ENCODE measurements around the gene TCP11L1.

Gene TCP11L1

DNA sequence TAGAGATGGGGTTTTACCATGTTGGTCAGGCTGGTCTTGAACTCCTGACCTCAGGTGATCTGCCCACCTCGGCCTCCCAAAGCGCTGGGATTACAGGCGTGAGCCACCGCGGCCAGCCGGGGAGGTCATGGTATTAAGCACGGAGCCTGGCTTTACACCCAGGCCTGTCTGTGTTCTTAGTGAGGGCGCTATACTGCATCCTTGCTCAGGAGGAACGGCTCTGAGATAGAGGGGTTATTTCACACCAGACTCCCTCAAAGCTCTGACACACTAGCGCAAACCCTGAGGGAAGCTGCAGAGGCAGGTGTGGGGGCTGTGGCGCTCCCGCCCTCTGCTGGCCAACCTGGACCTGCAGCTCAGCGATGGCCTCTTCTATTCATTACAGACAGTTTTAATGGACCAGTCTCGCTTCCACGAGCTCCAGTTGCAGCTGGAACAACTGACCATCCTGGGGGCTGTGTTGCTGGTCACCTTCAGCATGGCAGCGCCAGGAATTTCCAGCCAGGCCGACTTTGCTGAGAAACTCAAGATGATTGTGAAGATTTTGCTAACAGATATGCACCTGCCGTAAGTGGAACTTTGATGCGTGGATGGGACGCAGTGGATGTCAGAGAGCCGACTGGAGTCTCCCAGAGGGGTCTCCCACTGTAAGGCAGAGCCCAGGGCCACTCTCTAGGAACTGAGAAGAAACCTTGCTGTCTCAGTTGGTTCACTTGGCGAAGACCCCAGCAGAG lies 26.2 kb downstream of the TCP11L1 start:
- peaks cover 29 to 31% of the 10 kb centered on the region in 2 donors for H3K36me3 ChIP-seq (ENCODE audit: control insufficient read depth in 2 of 2, insufficient read depth in 2 of 2, low read length in 2 of 2)
- H3K4me3 ChIP-seq (ENCODE audit: low read length in 2 of 2), result no peak overlapping the region

GRCh38 chr11:33067294-33067693 lies 27.9 kb downstream of the TCP11L1 start:
- Histone ChIP-seq H3K9ac (ENCODE audit: low read length in 2 of 2) (no peak overlapping the region), H3K4me1 (ENCODE audit: control insufficient read depth, insufficient read depth, low read length) (peaks cover 23% of the 10 kb centered on the region), H3K27me3 (ENCODE audit: control insufficient read depth in 1 of 2, insufficient read depth in 2 of 2, low read length in 2 of 2) (no peaks in the 10 kb centered on the region), H3K36me3 (ENCODE audit: control insufficient read depth in 2 of 2, insufficient read depth in 2 of 2, low read length in 2 of 2) (peaks cover 34 to 39% of the 10 kb centered on the region in 2 donors), H3K4me3 (ENCODE audit: low read length in 2 of 2) (no peak overlapping the region), H3K9me3 (ENCODE audit: control insufficient read depth in 2 of 2, low read length in 2 of 2) (no peaks in the 10 kb centered on the region), H3K27ac (ENCODE audit: low read length) (no peak overlapping the region)

More for the DNA sequence above, 26.2 kb downstream of the TCP11L1 start:
- H3K27ac ChIP-seq (ENCODE audit: low read length), result no peak overlapping the region
- H3K4me1 ChIP-seq (ENCODE audit: control insufficient read depth, insufficient read depth, low read length), result peaks cover 34% of the 10 kb centered on the region
- no peak overlapping the region for H3K9ac ChIP-seq (ENCODE audit: low read length in 2 of 2)
- no peaks in the 10 kb centered on the region for H3K27me3 ChIP-seq (ENCODE audit: control insufficient read depth in 1 of 2, insufficient read depth in 2 of 2, low read length in 2 of 2)
- H3K9me3 ChIP-seq (ENCODE audit: control insufficient read depth in 2 of 2, low read length in 2 of 2), result no peaks in the 10 kb centered on the region

GRCh38 chr11:33068611-33069340 lies 29.4 kb downstream of the TCP11L1 start:
- peaks cover 16% of the 10 kb centered on the region for H3K4me1 ChIP-seq (ENCODE audit: control insufficient read depth, insufficient read depth, low read length)
- no peaks in the 10 kb centered on the region for H3K9me3 ChIP-seq (ENCODE audit: control insufficient read depth in 2 of 2, low read length in 2 of 2)
- H3K27ac ChIP-seq (ENCODE audit: low read length), result no peak overlapping the region
- no peak overlapping the region for H3K4me3 ChIP-seq (ENCODE audit: low read length in 2 of 2)
- H3K27me3 ChIP-seq (ENCODE audit: control insufficient read depth in 1 of 2, insufficient read depth in 2 of 2, low read length in 2 of 2), result no peaks in the 10 kb centered on the region
- H3K36me3 ChIP-seq (ENCODE audit: control insufficient read depth in 2 of 2, insufficient read depth in 2 of 2, low read length in 2 of 2), result peaks cover 41 to 52% of the 10 kb centered on the region in 2 donors
- H3K9ac ChIP-seq (ENCODE audit: low read length in 2 of 2), result no peak overlapping the region

DNA sequence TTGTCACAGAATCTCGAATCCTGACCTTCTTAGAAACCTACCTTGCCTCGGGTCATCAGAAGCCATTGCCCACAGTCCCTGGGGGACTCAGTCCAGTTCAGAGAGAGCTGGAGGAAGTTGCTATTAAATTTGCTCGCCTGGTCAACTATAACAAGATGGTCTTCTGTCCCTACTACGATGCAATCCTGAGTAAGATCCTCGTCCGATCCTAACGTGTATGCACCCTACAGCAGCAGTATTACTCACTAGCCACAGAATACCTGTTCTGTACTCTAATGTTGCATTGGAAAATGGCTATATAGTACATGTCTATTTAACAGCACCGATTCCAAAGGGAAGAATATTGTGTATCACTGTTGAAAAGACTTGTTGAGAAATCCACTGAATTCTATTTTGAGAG lies 33.1 kb downstream of the TCP11L1 start:
- no peaks in the 10 kb centered on the region for H3K4me1 ChIP-seq (ENCODE audit: control insufficient read depth, insufficient read depth, low read length)
- no peak overlapping the region for H3K9ac ChIP-seq (ENCODE audit: low read length in 2 of 2)
- no peak overlapping the region for H3K4me3 ChIP-seq (ENCODE audit: low read length in 2 of 2)
- peaks cover 45 to 60% of the 10 kb centered on the region in 2 donors for H3K36me3 ChIP-seq (ENCODE audit: control insufficient read depth in 2 of 2, insufficient read depth in 2 of 2, low read length in 2 of 2)
- no peaks in the 10 kb centered on the region for H3K9me3 ChIP-seq (ENCODE audit: control insufficient read depth in 2 of 2, low read length in 2 of 2)
- no peak overlapping the region for H3K27ac ChIP-seq (ENCODE audit: low read length)
- no peaks in the 10 kb centered on the region for H3K27me3 ChIP-seq (ENCODE audit: control insufficient read depth in 1 of 2, insufficient read depth in 2 of 2, low read length in 2 of 2)

- H3K27ac ChIP-seq (ENCODE audit: low read length), result no peak overlapping the region
- no peaks in the 10 kb centered on the region for H3K4me1 ChIP-seq (ENCODE audit: control insufficient read depth, insufficient read depth, low read length)
- peaks cover 18 to 22% of the 10 kb centered on the region in 2 donors for H3K36me3 ChIP-seq (ENCODE audit: control insufficient read depth in 2 of 2, insufficient read depth in 2 of 2, low read length in 2 of 2)
Observed at GRCh38 chr11:33083918-33084317, 44.5 kb downstream of the TCP11L1 start.

GRCh38 chr11:33086017-33086416 lies 46.6 kb downstream of the TCP11L1 start:
- no peak overlapping the region for H3K4me3 ChIP-seq (ENCODE audit: low read length in 2 of 2)
- H3K9ac ChIP-seq (ENCODE audit: low read length in 2 of 2), result no peak overlapping the region
- H3K36me3 ChIP-seq (ENCODE audit: control insufficient read depth in 2 of 2, insufficient read depth in 2 of 2, low read length in 2 of 2), result peaks cover 16 to 17% of the 10 kb centered on the region in 2 donors
- H3K4me1 ChIP-seq (ENCODE audit: control insufficient read depth, insufficient read depth, low read length), result no peaks in the 10 kb centered on the region
- H3K27me3 ChIP-seq (ENCODE audit: control insufficient read depth in 1 of 2, insufficient read depth in 2 of 2, low read length in 2 of 2), result no peaks in the 10 kb centered on the region
- no peak overlapping the region for H3K27ac ChIP-seq (ENCODE audit: low read length)
- H3K9me3 ChIP-seq (ENCODE audit: control insufficient read depth in 2 of 2, low read length in 2 of 2), result no peaks in the 10 kb centered on the region

More at GRCh38 chr11:33083918-33084317, 44.5 kb downstream of the TCP11L1 start:
- Histone ChIP-seq H3K9ac (ENCODE audit: low read length in 2 of 2) (no peak overlapping the region), H3K4me3 (ENCODE audit: low read length in 2 of 2) (no peak overlapping the region), H3K9me3 (ENCODE audit: control insufficient read depth in 2 of 2, low read length in 2 of 2) (no peaks in the 10 kb centered on the region), H3K27me3 (ENCODE audit: control insufficient read depth in 1 of 2, insufficient read depth in 2 of 2, low read length in 2 of 2) (no peaks in the 10 kb centered on the region)

DNA sequence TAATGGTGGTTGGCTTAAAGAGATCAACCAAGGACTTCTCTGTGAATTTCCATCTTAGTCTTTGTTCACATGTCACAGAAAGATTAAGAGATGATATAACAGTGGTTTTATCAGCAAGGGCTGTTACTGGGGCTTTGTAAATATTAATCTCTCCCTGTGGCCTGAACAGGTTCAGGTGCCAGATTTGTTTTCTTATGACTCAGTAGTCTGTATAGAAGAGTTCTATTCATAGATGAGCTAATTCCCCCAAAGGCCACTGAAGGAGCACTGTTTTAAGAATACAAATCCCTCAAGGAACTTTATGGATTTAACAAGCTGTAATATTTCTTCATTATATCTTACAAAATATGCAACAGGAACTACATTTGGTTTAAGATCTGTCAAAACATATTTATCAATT lies 50.4 kb downstream of the TCP11L1 start:
- Histone ChIP-seq H3K4me1 (ENCODE audit: control insufficient read depth, insufficient read depth, low read length) (no peaks in the 10 kb centered on the region), H3K27me3 (ENCODE audit: control insufficient read depth in 1 of 2, insufficient read depth in 2 of 2, low read length in 2 of 2) (no peaks in the 10 kb centered on the region), H3K9ac (ENCODE audit: low read length in 2 of 2) (no peak overlapping the region), H3K4me3 (ENCODE audit: low read length in 2 of 2) (no peak overlapping the region), H3K36me3 (ENCODE audit: control insufficient read depth in 2 of 2, insufficient read depth in 2 of 2, low read length in 2 of 2) (peaks cover 12 to 14% of the 10 kb centered on the region in 2 donors), H3K27ac (ENCODE audit: low read length) (no peak overlapping the region), H3K9me3 (ENCODE audit: control insufficient read depth in 2 of 2, low read length in 2 of 2) (no peaks in the 10 kb centered on the region)

DNA sequence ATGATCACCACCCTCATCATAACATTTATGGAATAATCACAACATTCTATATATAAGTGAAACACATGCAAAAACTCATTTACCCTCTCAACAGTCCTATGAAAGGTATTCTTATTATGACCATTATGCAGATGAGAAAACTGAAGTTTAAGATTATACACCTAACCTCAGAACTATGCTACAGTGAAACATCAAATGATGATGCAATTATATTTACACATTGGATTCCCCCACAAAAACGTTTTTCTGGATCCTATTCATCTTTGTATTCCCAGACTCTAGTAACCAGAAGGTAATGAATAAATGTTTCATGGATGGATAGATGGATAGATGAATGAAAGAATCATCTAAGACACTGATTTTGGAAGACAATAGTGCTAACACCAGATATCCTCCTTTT lies 54.8 kb downstream of the TCP11L1 start:
- Histone ChIP-seq H3K4me1 (ENCODE audit: control insufficient read depth, insufficient read depth, low read length) (no peaks in the 10 kb centered on the region), H3K36me3 (ENCODE audit: control insufficient read depth in 2 of 2, insufficient read depth in 2 of 2, low read length in 2 of 2) (peaks cover 4 to 15% of the 10 kb centered on the region in 2 donors), H3K9ac (ENCODE audit: low read length in 2 of 2) (no peak overlapping the region), H3K27me3 (ENCODE audit: control insufficient read depth in 1 of 2, insufficient read depth in 2 of 2, low read length in 2 of 2) (no peaks in the 10 kb centered on the region), H3K27ac (ENCODE audit: low read length) (no peak overlapping the region), H3K4me3 (ENCODE audit: low read length in 2 of 2) (no peak overlapping the region), H3K9me3 (ENCODE audit: control insufficient read depth in 2 of 2, low read length in 2 of 2) (no peaks in the 10 kb centered on the region)

GRCh38 chr11:33103836-33104235 lies 64.5 kb downstream of the TCP11L1 start:
- Histone ChIP-seq H3K4me1 (ENCODE audit: control insufficient read depth, insufficient read depth, low read length) (no peaks in the 10 kb centered on the region), H3K9me3 (ENCODE audit: control insufficient read depth in 2 of 2, low read length in 2 of 2) (no peaks in the 10 kb centered on the region), H3K27me3 (ENCODE audit: control insufficient read depth in 1 of 2, insufficient read depth in 2 of 2, low read length in 2 of 2) (no peaks in the 10 kb centered on the region), H3K4me3 (ENCODE audit: low read length in 2 of 2) (no peak overlapping the region), H3K9ac (ENCODE audit: low read length in 2 of 2) (no peak overlapping the region), H3K36me3 (ENCODE audit: control insufficient read depth in 2 of 2, insufficient read depth in 2 of 2, low read length in 2 of 2) (peaks cover 11 to 14% of the 10 kb centered on the region in 2 donors), H3K27ac (ENCODE audit: low read length) (no peak overlapping the region)

GRCh38 chr11:33109294-33109895 lies 70.0 kb downstream of the TCP11L1 start:
- Histone ChIP-seq H3K9me3 (ENCODE audit: control insufficient read depth in 2 of 2, low read length in 2 of 2) (no peaks in the 10 kb centered on the region), H3K27ac (ENCODE audit: low read length) (no peak overlapping the region), H3K27me3 (ENCODE audit: control insufficient read depth in 1 of 2, insufficient read depth in 2 of 2, low read length in 2 of 2) (no peaks in the 10 kb centered on the region), H3K9ac (ENCODE audit: low read length in 2 of 2) (no peak overlapping the region), H3K36me3 (ENCODE audit: control insufficient read depth in 2 of 2, insufficient read depth in 2 of 2, low read length in 2 of 2) (peaks cover 0 to 5% of the 10 kb centered on the region in 2 donors), H3K4me1 (ENCODE audit: control insufficient read depth, insufficient read depth, low read length) (no peaks in the 10 kb centered on the region), H3K4me3 (ENCODE audit: low read length in 2 of 2) (no peak overlapping the region)

Data from stomach smooth muscle (tissue), 2 donors.